OCI-M2 (cell line): ENCODE results near the gene ATG7.
"Not testable (repeated sequence)": the region's sequence is repeated elsewhere in the genome, so short reads cannot be mapped to it uniquely, and the experiment has no call there.

Experiments used
- DNase-seq: peaks from one replicate; lab custom pipeline; 2025; ENCODE audit not compliant: unreplicated experiment; lab: John Stamatoyannopoulos, UW

The ATG7 gene

GRCh38 chr3:11564577-11565001 is 292.4 kb downstream of the ATG7 start:
- DNase-seq = no peak

GRCh38 chr3:11565072-11565471 is 292.9 kb downstream of the ATG7 start:
- no peak for DNase-seq

GRCh38 chr3:11565492-11565891 is 293.3 kb downstream of the ATG7 start:
- no peak for DNase-seq

- DNase-seq = no peak
Measured at GRCh38 chr3:11565932-11566331, 293.7 kb downstream of the ATG7 start.

GRCh38 chr3:11566478-11566877 is 294.3 kb downstream of the ATG7 start:
- DNase-seq = no peak

- no peak for DNase-seq
Measured at GRCh38 chr3:11566916-11567315, 294.7 kb downstream of the ATG7 start.

GRCh38 chr3:11567516-11568467 is 295.6 kb downstream of the ATG7 start:
- no peak for DNase-seq

- no peak for DNase-seq
Measured at GRCh38 chr3:11568503-11569155, 296.4 kb downstream of the ATG7 start.

GRCh38 chr3:11569156-11569741 is 297.1 kb downstream of the ATG7 start:
- no peak for DNase-seq

GRCh38 chr3:11570251-11570650 is 298.1 kb downstream of the ATG7 start:
- no peak for DNase-seq

- no peak for DNase-seq
Measured at GRCh38 chr3:11570789-11571495, 298.7 kb downstream of the ATG7 start.

GRCh38 chr3:11572660-11573059 is 300.5 kb downstream of the ATG7 start:
- not testable (repeated sequence) for DNase-seq

GRCh38 chr3:11574981-11575669 is 302.9 kb downstream of the ATG7 start:
- DNase-seq = no peak

- no peak for DNase-seq
Measured at GRCh38 chr3:11575677-11576076, 303.5 kb downstream of the ATG7 start.

GRCh38 chr3:11576453-11576852 is 304.3 kb downstream of the ATG7 start:
- DNase-seq = no peak

GRCh38 chr3:11578169-11578568 is 306.0 kb downstream of the ATG7 start:
- no peak for DNase-seq

GRCh38 chr3:11580645-11581044 is 308.4 kb downstream of the ATG7 start:
- no peak for DNase-seq

GRCh38 chr3:11581237-11582190 is 309.3 kb downstream of the ATG7 start:
- no peak for DNase-seq

- no peak for DNase-seq
Measured at GRCh38 chr3:11582191-11582968, 310.2 kb downstream of the ATG7 start.
